HepG2 (cell line): ENCODE results near the gene RSF1. TPM values are rescaled to one million over a fixed set of nuclear protein-coding genes. Genes with fewer than 3 reads are reported as not detected.
A peak's percentile ranks its signal among the peaks of the same experiment; 100 is the strongest.

ENCODE experiments used
- GABPA ChIP-seq, 2 experiments: IDR thresholded peaks; 2 replicates each; pipeline ENCODE4 v1.6.1; 2011 to 2016; ENCODE audit warnings: low read depth in 2 of 2, low read length in 1 of 2, missing biosample characterization in 1 of 2, missing genetic modification characterization in 1 of 2
- HDAC1 ChIP-seq: sonication (generic); formaldehyde crosslinking; IDR thresholded peaks from 2 replicates; pipeline ENCODE4 v1.5.1; 2020; ENCODE audit warnings: mild to moderate bottlenecking, missing genetic modification reagents
- MYNN ChIP-seq: sonication (generic); formaldehyde crosslinking; IDR thresholded peaks from 2 replicates; pipeline ENCODE4 v1.4.0; 2020; ENCODE audit warnings: mild to moderate bottlenecking, low read depth, missing genetic modification reagents
- NFKBIZ ChIP-seq: IDR thresholded peaks from 2 replicates; pipeline ENCODE4 v1.6.1; 2018; ENCODE audit warnings: missing genetic modification reagents, missing compliant biosample characterization
- PCBP1 ChIP-seq: fragments of 200-400 bp; formaldehyde crosslinking; IDR thresholded peaks from 2 replicates; pipeline ENCODE4 v1.6.1; 2017; ENCODE audit warnings: mild to moderate bottlenecking, low read depth, low read length, borderline replicate concordance
- POGZ ChIP-seq: sonication (generic); formaldehyde crosslinking; IDR thresholded peaks from 2 replicates; pipeline ENCODE4 v1.4.0; 2020; ENCODE audit warnings: mild to moderate bottlenecking, missing genetic modification reagents
- TARDBP ChIP-seq: sonication (generic); formaldehyde crosslinking; IDR thresholded peaks from 2 replicates; pipeline ENCODE4 v1.8.0; 2022; ENCODE audit warnings: mild to moderate bottlenecking, missing genetic modification reagents
- XRCC5 ChIP-seq: fragments of 200-400 bp; formaldehyde crosslinking; optimal IDR thresholded peaks from 2 replicates; pipeline ENCODE3; 2017; ENCODE audit warnings: mild to moderate bottlenecking, low read length
- ZNF251 ChIP-seq: sonication (generic); formaldehyde crosslinking; IDR thresholded peaks from 2 replicates; pipeline ENCODE4 v1.9.0; 2021; ENCODE audit warnings: mild to moderate bottlenecking, missing genetic modification reagents
- ZNF382 ChIP-seq: sonication (generic); formaldehyde crosslinking; IDR thresholded peaks from 2 replicates; pipeline ENCODE4 v1.5.0; 2020; ENCODE audit warnings: missing genetic modification reagents, mild to moderate bottlenecking, borderline replicate concordance
- ZNF570 ChIP-seq: sonication (generic); formaldehyde crosslinking; IDR thresholded peaks from 2 replicates; pipeline ENCODE4 v1.4.0; 2020; ENCODE audit warnings: mild to moderate bottlenecking, missing genetic modification reagents, borderline replicate concordance
- ZNF605 ChIP-seq: sonication (generic); formaldehyde crosslinking; IDR thresholded peaks from 2 replicates; pipeline ENCODE4 v1.8.0; 2022; ENCODE audit warnings: mild to moderate bottlenecking, missing genetic modification reagents
- ZNF724P ChIP-seq: sonication (generic); formaldehyde crosslinking; IDR thresholded peaks from 2 replicates; pipeline ENCODE4 v1.8.0; 2022; ENCODE audit warnings: missing genetic modification reagents, borderline replicate concordance
- polyA plus RNA-seq, 8 experiments: library from polyadenylated mRNA; depleted of rRNA in 3 of 8; stranded (reverse) in 7 of 8; unstranded in 1 of 8; fragments of >200 nt; fragmentation: Illumina TruSeq in 4 of 8; extraction: Trizol in 4 of 8; gene quantifications; 2 replicates each; pipeline versions ENCODE4 v1.2.1 to v1.2.3, GENCODE V29; 2011 to 2016; ENCODE audit warnings: low read depth in 4 of 8, missing spikeins in 1 of 8, mixed read lengths in 1 of 8; ENCODE audit not compliant: insufficient read depth in 1 of 8
- total RNA-seq, 5 experiments: library from RNA; depleted of rRNA; stranded (reverse); fragments of >200 nt; fragmentation: Illumina TruSeq; extraction: Trizol; gene quantifications; 2 replicates each; pipeline ENCODE4 v1.2.3, GENCODE V29; 2016; ENCODE audit warnings: low read depth in 1 of 5
- TF ChIP-seq, protein P1 (sequence below): sonication (generic); formaldehyde crosslinking; IDR thresholded peaks from 2 replicates; pipeline ENCODE4 v1.4.0; 2020; ENCODE audit warnings: missing genetic modification reagents, mild to moderate bottlenecking, borderline replicate concordance
- TF ChIP-seq, protein P2 (sequence below): IDR thresholded peaks from 2 replicates; pipeline ENCODE4 v1.4.0; 2020; ENCODE audit warnings: mild to moderate bottlenecking, missing genetic modification reagents
- TF ChIP-seq, protein P3 (sequence below): IDR thresholded peaks from 2 replicates; pipeline ENCODE4 v1.6.1; 2016; ENCODE audit warnings: low read depth
- TF ChIP-seq, protein P4 (sequence below): sonication (generic); formaldehyde crosslinking; IDR thresholded peaks from 2 replicates; pipeline ENCODE4 v1.4.0; 2020; ENCODE audit warnings: missing genetic modification reagents

The RSF1 gene
- total and polyA plus RNA-seq, 2 of the 13 experiments (the other 11 are each of a cell fraction or from before 2014, with no cell fraction given) = 15.5 to 33.1 TPM

DNA sequence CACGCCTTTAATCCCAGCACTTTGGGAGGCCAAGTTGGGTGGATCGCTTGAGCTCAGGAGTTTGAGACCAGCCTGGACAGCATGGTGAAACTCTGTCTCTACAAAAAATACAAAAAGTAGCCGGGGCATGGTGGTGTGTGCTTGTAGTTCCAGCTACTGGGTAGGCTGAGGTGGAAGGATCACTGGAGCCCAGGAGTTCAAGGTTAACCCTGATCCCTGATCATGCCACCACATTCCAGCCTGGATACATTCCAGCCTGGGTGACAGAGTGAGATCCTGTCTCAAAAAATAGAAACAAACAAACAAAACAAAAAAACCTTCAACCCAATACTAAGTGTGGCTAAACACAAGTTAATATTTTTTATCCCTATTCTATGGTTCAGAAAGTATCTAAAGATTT, 116.5 kb downstream of the RSF1 start (continued):
- TF ChIP-seq HDAC1 (CRISPR knock-in tag) (no peak), ZNF251 (CRISPR knock-in tag) (no peak), MYNN (CRISPR knock-in tag) (no peak), GABPA (IDR thresholded peaks at IDR 0.05; ENCODE audit: low read depth, low read length) (no peak), GABPA (CRISPR knock-in tag; IDR thresholded peaks at IDR 0.05; ENCODE audit: low read depth) (no peak), ZNF724P (CRISPR knock-in tag) (no peak), PCBP1 (no peak), POGZ (CRISPR knock-in tag) (peak; percentile 62), ZNF382 (CRISPR knock-in tag) (no peak), XRCC5 (no peak), TARDBP (CRISPR knock-in tag) (no peak), NFKBIZ (CRISPR knock-in tag) (no peak), ZNF605 (CRISPR knock-in tag) (0 out of 2 replicates have a peak, but pooled peaks have one; percentile 24), ZNF570 (CRISPR knock-in tag) (no peak)
- TF ChIP-seq, protein P1, sequence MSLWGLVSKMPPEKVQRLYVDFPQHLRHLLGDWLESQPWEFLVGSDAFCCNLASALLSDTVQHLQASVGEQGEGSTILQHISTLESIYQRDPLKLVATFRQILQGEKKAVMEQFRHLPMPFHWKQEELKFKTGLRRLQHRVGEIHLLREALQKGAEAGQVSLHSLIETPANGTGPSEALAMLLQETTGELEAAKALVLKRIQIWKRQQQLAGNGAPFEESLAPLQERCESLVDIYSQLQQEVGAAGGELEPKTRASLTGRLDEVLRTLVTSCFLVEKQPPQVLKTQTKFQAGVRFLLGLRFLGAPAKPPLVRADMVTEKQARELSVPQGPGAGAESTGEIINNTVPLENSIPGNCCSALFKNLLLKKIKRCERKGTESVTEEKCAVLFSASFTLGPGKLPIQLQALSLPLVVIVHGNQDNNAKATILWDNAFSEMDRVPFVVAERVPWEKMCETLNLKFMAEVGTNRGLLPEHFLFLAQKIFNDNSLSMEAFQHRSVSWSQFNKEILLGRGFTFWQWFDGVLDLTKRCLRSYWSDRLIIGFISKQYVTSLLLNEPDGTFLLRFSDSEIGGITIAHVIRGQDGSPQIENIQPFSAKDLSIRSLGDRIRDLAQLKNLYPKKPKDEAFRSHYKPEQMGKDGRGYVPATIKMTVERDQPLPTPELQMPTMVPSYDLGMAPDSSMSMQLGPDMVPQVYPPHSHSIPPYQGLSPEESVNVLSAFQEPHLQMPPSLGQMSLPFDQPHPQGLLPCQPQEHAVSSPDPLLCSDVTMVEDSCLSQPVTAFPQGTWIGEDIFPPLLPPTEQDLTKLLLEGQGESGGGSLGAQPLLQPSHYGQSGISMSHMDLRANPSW (CRISPR knock-in tag) = no peak
- TF ChIP-seq, protein P2, sequence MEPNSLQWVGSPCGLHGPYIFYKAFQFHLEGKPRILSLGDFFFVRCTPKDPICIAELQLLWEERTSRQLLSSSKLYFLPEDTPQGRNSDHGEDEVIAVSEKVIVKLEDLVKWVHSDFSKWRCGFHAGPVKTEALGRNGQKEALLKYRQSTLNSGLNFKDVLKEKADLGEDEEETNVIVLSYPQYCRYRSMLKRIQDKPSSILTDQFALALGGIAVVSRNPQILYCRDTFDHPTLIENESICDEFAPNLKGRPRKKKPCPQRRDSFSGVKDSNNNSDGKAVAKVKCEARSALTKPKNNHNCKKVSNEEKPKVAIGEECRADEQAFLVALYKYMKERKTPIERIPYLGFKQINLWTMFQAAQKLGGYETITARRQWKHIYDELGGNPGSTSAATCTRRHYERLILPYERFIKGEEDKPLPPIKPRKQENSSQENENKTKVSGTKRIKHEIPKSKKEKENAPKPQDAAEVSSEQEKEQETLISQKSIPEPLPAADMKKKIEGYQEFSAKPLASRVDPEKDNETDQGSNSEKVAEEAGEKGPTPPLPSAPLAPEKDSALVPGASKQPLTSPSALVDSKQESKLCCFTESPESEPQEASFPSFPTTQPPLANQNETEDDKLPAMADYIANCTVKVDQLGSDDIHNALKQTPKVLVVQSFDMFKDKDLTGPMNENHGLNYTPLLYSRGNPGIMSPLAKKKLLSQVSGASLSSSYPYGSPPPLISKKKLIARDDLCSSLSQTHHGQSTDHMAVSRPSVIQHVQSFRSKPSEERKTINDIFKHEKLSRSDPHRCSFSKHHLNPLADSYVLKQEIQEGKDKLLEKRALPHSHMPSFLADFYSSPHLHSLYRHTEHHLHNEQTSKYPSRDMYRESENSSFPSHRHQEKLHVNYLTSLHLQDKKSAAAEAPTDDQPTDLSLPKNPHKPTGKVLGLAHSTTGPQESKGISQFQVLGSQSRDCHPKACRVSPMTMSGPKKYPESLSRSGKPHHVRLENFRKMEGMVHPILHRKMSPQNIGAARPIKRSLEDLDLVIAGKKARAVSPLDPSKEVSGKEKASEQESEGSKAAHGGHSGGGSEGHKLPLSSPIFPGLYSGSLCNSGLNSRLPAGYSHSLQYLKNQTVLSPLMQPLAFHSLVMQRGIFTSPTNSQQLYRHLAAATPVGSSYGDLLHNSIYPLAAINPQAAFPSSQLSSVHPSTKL = peak; percentile 74
- TF ChIP-seq, protein P3, sequence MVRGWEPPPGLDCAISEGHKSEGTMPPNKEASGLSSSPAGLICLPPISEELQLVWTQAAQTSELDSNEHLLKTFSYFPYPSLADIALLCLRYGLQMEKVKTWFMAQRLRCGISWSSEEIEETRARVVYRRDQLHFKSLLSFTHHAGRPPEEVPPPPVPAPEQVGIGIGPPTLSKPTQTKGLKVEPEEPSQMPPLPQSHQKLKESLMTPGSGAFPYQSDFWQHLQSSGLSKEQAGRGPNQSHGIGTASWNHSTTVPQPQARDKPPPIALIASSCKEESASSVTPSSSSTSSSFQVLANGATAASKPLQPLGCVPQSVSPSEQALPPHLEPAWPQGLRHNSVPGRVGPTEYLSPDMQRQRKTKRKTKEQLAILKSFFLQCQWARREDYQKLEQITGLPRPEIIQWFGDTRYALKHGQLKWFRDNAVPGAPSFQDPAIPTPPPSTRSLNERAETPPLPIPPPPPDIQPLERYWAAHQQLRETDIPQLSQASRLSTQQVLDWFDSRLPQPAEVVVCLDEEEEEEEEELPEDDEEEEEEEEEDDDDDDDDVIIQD = peak; percentile 74; the same call in 1 of the 2 replicates
- TF ChIP-seq, protein P4, sequence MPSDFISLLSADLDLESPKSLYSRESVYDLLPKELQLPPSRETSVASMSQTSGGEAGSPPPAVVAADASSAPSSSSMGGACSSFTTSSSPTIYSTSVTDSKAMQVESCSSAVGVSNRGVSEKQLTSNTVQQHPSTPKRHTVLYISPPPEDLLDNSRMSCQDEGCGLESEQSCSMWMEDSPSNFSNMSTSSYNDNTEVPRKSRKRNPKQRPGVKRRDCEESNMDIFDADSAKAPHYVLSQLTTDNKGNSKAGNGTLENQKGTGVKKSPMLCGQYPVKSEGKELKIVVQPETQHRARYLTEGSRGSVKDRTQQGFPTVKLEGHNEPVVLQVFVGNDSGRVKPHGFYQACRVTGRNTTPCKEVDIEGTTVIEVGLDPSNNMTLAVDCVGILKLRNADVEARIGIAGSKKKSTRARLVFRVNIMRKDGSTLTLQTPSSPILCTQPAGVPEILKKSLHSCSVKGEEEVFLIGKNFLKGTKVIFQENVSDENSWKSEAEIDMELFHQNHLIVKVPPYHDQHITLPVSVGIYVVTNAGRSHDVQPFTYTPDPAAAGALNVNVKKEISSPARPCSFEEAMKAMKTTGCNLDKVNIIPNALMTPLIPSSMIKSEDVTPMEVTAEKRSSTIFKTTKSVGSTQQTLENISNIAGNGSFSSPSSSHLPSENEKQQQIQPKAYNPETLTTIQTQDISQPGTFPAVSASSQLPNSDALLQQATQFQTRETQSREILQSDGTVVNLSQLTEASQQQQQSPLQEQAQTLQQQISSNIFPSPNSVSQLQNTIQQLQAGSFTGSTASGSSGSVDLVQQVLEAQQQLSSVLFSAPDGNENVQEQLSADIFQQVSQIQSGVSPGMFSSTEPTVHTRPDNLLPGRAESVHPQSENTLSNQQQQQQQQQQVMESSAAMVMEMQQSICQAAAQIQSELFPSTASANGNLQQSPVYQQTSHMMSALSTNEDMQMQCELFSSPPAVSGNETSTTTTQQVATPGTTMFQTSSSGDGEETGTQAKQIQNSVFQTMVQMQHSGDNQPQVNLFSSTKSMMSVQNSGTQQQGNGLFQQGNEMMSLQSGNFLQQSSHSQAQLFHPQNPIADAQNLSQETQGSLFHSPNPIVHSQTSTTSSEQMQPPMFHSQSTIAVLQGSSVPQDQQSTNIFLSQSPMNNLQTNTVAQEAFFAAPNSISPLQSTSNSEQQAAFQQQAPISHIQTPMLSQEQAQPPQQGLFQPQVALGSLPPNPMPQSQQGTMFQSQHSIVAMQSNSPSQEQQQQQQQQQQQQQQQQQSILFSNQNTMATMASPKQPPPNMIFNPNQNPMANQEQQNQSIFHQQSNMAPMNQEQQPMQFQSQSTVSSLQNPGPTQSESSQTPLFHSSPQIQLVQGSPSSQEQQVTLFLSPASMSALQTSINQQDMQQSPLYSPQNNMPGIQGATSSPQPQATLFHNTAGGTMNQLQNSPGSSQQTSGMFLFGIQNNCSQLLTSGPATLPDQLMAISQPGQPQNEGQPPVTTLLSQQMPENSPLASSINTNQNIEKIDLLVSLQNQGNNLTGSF (CRISPR knock-in tag) = no peak
